GM12878 (cell line): Measurements from ENCODE around the gene CIB2. TPM values are rescaled to one million over a fixed set of nuclear protein-coding genes. Genes with fewer than 3 reads are reported as not detected.
A peak's percentile ranks its signal among the peaks of the same experiment; 100 is the strongest.

Source experiments
- ETV6 ChIP-seq, 2 experiments: fragments of 450-650 bp in 1 of 2; IDR thresholded peaks in 1 of 2; conservative IDR thresholded peaks in 1 of 2; 2 replicates each; pipeline ENCODE4 v1.6.1; 2014; ENCODE audit warnings: antibody characterized with exemption in 1 of 2, borderline replicate concordance in 1 of 2, low read depth in 1 of 2, mild to moderate bottlenecking in 1 of 2, moderate library complexity in 1 of 2
- MYC ChIP-seq: IDR thresholded peaks from 2 replicates; pipeline ENCODE4 v1.6.1; 2011; ENCODE audit warnings: mild to moderate bottlenecking, low read length, moderate library complexity, inconsistent platforms; ENCODE audit not compliant: insufficient read depth, insufficient replicate concordance, insufficient read length, severe bottlenecking
- RB1 ChIP-seq: fragments of 450-650 bp; formaldehyde crosslinking; IDR thresholded peaks from 2 replicates; pipeline ENCODE4 v1.6.1; 2017; ENCODE audit warnings: mild to moderate bottlenecking, borderline replicate concordance
- SMAD1 ChIP-seq: fragments of 450-650 bp; IDR thresholded peaks from 2 replicates; pipeline ENCODE4 v1.6.1; 2018; ENCODE audit warnings: mild to moderate bottlenecking, low read depth; ENCODE audit not compliant: partially characterized antibody
- SMARCA5 ChIP-seq: fragments of 450-650 bp; IDR thresholded peaks from 2 replicates; pipeline ENCODE4 v1.6.1; 2017; ENCODE audit warnings: mild to moderate bottlenecking
- SPI1 ChIP-seq: IDR thresholded peaks from 2 replicates; pipeline ENCODE4 v1.6.1; 2011; ENCODE audit warnings: low read depth, mild to moderate bottlenecking, low read length, moderate library complexity, borderline replicate concordance; ENCODE audit not compliant: insufficient read depth
- ZNF207 ChIP-seq: fragments of 450-650 bp; IDR thresholded peaks from 2 replicates; pipeline ENCODE4 v1.6.1; 2014; ENCODE audit warnings: antibody characterized with exemption, mild to moderate bottlenecking, borderline replicate concordance
- ZNF24 ChIP-seq: fragments of 450-650 bp; IDR thresholded peaks from 2 replicates; pipeline ENCODE4 v1.6.1; 2017; ENCODE audit warnings: antibody characterized with exemption, mild to moderate bottlenecking
- polyA plus RNA-seq, 11 experiments: library from polyadenylated mRNA; depleted of rRNA in 4 of 11; unstranded in 6 of 11; stranded (reverse) in 5 of 11; fragments of >200 nt; fragmentation: Nextera tagmentation in 4 of 11; fragmentation: Illumina TruSeq in 1 of 11; extraction: Ambion mirVana in 4 of 11; extraction: Trizol in 1 of 11; gene quantifications; 1 replicate in 1 of 11; 2 replicates in 10 of 11; pipeline versions ENCODE4 v1.2.1 to v1.2.3, GENCODE V29; 2011 to 2016; ENCODE audit warnings: inconsistent platforms in 2 of 11, missing spikeins in 2 of 11, low read depth in 1 of 11
- total RNA-seq, 4 experiments: library from RNA; depleted of rRNA in 3 of 4; stranded (reverse); fragments of >200 nt in 3 of 4; fragmentation: Illumina TruSeq in 1 of 4; extraction: Trizol in 1 of 4; gene quantifications; 2 replicates each; pipeline versions ENCODE4 v1.2.1 to v1.2.3, GENCODE V29; 2013 to 2021
- TF ChIP-seq, protein P1 (sequence below): fragments of 450-650 bp; IDR thresholded peaks from 2 replicates; pipeline ENCODE4 v1.6.1; 2016; ENCODE audit warnings: mild to moderate bottlenecking, moderate library complexity, borderline replicate concordance
- TF ChIP-seq, protein P2 (sequence below): fragments of 450-650 bp; IDR thresholded peaks from 2 replicates; pipeline ENCODE4 v1.6.1; 2016; ENCODE audit warnings: mild to moderate bottlenecking
- TF ChIP-seq, protein P3 (sequence below): fragments of 450-650 bp; formaldehyde crosslinking; IDR thresholded peaks from 2 replicates; pipeline ENCODE4 v1.5.0; 2022; ENCODE audit warnings: mild to moderate bottlenecking, missing genetic modification characterization
- TF ChIP-seq, protein P4 (sequence below): IDR thresholded peaks from 2 replicates; pipeline ENCODE4 v1.6.1; 2011; ENCODE audit warnings: borderline replicate concordance, low read depth, mild to moderate bottlenecking, moderate library complexity, mixed read lengths, low read length; ENCODE audit not compliant: insufficient read depth; ENCODE audit errors: extremely low read length

CIB2 gene
- total and polyA plus RNA-seq, 10 of the 15 experiments (the other 5 are each of a cell fraction or from before 2014, with no cell fraction given) = 0.56 to 12.1 (median 7.1) TPM

DNA sequence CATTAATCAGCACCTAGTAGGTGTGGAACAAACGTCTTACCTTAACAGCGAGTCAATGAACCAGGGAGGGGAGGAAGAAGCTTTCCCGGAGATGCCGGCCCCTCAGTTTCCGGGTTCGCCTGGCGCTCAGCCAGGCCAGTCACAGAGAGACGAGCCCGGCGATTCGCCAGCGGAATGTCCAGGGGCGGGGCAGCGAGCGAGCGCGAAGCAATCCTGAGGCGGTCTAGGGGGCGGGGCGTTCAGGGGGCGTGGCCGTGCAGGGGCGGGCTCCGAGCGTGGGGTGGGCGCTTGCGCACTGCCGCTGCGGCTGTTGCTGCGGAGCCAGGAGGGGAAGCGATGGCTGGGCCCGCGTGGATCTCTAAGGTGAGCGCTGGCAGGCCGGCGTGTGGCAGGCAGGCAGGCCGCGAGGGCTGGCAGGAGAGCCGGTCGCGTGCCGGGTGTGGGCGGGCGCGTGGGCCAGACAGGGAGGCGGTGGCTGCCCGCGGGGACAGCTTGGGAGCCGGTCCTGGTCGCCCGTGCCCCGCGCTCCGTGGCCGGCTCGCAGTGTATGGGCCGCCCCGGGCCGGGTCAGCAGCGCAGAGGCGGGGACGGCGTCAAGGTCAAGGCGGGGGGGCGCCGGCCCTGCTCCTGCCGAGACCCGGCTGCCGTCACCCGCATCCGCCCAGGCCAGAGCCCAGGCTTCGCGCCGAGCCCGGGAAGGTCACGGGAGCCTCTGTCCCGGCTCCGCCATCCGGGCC lies 18.0 kb upstream of the CIB2 start, which contains the start of gene IDH3A (continued):
- TF ChIP-seq, protein P1, sequence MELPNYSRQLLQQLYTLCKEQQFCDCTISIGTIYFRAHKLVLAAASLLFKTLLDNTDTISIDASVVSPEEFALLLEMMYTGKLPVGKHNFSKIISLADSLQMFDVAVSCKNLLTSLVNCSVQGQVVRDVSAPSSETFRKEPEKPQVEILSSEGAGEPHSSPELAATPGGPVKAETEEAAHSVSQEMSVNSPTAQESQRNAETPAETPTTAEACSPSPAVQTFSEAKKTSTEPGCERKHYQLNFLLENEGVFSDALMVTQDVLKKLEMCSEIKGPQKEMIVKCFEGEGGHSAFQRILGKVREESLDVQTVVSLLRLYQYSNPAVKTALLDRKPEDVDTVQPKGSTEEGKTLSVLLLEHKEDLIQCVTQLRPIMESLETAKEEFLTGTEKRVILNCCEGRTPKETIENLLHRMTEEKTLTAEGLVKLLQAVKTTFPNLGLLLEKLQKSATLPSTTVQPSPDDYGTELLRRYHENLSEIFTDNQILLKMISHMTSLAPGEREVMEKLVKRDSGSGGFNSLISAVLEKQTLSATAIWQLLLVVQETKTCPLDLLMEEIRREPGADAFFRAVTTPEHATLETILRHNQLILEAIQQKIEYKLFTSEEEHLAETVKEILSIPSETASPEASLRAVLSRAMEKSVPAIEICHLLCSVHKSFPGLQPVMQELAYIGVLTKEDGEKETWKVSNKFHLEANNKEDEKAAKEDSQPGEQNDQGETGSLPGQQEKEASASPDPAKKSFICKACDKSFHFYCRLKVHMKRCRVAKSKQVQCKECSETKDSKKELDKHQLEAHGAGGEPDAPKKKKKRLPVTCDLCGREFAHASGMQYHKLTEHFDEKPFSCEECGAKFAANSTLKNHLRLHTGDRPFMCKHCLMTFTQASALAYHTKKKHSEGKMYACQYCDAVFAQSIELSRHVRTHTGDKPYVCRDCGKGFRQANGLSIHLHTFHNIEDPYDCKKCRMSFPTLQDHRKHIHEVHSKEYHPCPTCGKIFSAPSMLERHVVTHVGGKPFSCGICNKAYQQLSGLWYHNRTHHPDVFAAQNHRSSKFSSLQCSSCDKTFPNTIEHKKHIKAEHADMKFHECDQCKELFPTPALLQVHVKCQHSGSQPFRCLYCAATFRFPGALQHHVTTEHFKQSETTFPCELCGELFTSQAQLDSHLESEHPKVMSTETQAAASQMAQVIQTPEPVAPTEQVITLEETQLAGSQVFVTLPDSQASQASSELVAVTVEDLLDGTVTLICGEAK = peak; percentile 60; the same call in 1 of the 2 replicates
- TF ChIP-seq ZNF24 (no peak), SMAD1 (peak; percentile 95), ZNF207 (peak; percentile 76; the same call in 1 of the 2 replicates), ETV6 (conservative IDR thresholded peaks at IDR 0.05 in 1 of 2, IDR thresholded peaks at IDR 0.05 in 1 of 2; ENCODE audit: borderline replicate concordance in 1 of 2, low read depth in 1 of 2) (peak in 1 of 2 experiments; percentile 81; a peak in 2 of 4 replicates), RB1 (peak; percentile 30; the same call in 1 of the 2 replicates), SMARCA5 (peak; percentile 71; the same call in 1 of the 2 replicates), MYC (peak; percentile 31), SPI1 (no peak)
- TF ChIP-seq, protein P2, sequence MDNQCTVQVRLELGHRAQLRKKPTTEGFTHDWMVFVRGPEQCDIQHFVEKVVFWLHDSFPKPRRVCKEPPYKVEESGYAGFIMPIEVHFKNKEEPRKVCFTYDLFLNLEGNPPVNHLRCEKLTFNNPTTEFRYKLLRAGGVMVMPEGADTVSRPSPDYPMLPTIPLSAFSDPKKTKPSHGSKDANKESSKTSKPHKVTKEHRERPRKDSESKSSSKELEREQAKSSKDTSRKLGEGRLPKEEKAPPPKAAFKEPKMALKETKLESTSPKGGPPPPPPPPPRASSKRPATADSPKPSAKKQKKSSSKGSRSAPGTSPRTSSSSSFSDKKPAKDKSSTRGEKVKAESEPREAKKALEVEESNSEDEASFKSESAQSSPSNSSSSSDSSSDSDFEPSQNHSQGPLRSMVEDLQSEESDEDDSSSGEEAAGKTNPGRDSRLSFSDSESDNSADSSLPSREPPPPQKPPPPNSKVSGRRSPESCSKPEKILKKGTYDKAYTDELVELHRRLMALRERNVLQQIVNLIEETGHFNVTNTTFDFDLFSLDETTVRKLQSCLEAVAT = no peak
- TF ChIP-seq, protein P3, sequence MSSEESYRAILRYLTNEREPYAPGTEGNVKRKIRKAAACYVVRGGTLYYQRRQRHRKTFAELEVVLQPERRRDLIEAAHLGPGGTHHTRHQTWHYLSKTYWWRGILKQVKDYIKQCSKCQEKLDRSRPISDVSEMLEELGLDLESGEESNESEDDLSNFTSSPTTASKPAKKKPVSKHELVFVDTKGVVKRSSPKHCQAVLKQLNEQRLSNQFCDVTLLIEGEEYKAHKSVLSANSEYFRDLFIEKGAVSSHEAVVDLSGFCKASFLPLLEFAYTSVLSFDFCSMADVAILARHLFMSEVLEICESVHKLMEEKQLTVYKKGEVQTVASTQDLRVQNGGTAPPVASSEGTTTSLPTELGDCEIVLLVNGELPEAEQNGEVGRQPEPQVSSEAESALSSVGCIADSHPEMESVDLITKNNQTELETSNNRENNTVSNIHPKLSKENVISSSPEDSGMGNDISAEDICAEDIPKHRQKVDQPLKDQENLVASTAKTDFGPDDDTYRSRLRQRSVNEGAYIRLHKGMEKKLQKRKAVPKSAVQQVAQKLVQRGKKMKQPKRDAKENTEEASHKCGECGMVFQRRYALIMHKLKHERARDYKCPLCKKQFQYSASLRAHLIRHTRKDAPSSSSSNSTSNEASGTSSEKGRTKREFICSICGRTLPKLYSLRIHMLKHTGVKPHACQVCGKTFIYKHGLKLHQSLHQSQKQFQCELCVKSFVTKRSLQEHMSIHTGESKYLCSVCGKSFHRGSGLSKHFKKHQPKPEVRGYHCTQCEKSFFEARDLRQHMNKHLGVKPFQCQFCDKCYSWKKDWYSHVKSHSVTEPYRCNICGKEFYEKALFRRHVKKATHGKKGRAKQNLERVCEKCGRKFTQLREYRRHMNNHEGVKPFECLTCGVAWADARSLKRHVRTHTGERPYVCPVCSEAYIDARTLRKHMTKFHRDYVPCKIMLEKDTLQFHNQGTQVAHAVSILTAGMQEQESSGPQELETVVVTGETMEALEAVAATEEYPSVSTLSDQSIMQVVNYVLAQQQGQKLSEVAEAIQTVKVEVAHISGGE (CRISPR knock-in tag) = no peak
- TF ChIP-seq, protein P4, sequence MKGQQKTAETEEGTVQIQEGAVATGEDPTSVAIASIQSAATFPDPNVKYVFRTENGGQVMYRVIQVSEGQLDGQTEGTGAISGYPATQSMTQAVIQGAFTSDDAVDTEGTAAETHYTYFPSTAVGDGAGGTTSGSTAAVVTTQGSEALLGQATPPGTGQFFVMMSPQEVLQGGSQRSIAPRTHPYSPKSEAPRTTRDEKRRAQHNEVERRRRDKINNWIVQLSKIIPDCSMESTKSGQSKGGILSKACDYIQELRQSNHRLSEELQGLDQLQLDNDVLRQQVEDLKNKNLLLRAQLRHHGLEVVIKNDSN = no peak
